Adrenal gland (tissue), 12 donors: ENCODE measurements around the gene OTOS. TPM values are rescaled to one million over a fixed set of nuclear protein-coding genes. Genes with fewer than 3 reads are reported as not detected.

Source experiments
- DNase-seq, 7 donors: peaks; one replicate each; pipeline ENCODE4 v3.0.0-alpha.2; 2019 to 2020
- H3K27ac ChIP-seq, 5 donors: fragments of 200-600 bp; sonication (generic) in 4 of 5; 1 replicate in 3 of 5; 2 replicates in 2 of 5; pipeline versions ENCODE4 v1.5.1 to v1.8.0; 2016 to 2020; ENCODE audit warnings: mild to moderate bottlenecking in 1 of 5
- H3K27me3 ChIP-seq: fragments of 200-600 bp; 2 replicates; pipeline ENCODE4 v1.8.0; 2021
- H3K36me3 ChIP-seq, 2 donors: fragments of 200-600 bp; replicated peaks in 1 of 2; 1 replicate in 1 of 2; 2 replicates in 1 of 2; pipeline versions ENCODE4 v1.5.1 to v1.8.0; 2018 to 2022
- H3K4me1 ChIP-seq, 2 donors: fragments of 200-600 bp; replicated peaks in 1 of 2; 1 replicate in 1 of 2; 2 replicates in 1 of 2; pipeline versions ENCODE4 v1.5.1 to v1.8.0; 2018 to 2021
- H3K4me3 ChIP-seq, 4 donors: fragments of 200-600 bp; sonication (generic) in 3 of 4; one replicate each; pipeline ENCODE4 v1.5.1; 2016 to 2018
- H3K9me3 ChIP-seq, 3 donors: fragments of 200-600 bp; sonication (generic) in 1 of 3; replicated peaks in 1 of 3; 1 replicate in 2 of 3; 2 replicates in 1 of 3; pipeline versions ENCODE4 v1.5.1 to v1.8.0; 2016 to 2021
- CTCF ChIP-seq, 6 experiments: fragments of 450-650 bp in 4 of 6; fragments of 200-600 bp in 2 of 6; sonication (generic) in 1 of 6; IDR thresholded peaks; 1 replicate in 5 of 6; 2 replicates in 1 of 6; pipeline versions ENCODE4 v1.5.1 to v1.8.0; 2016 to 2021; ENCODE audit warnings: antibody characterized with exemption in 6 of 6, mild to moderate bottlenecking in 2 of 6, moderate library complexity in 1 of 6
- POLR2A ChIP-seq, 2 donors: fragments of 450-650 bp; IDR thresholded peaks; one replicate each; pipeline ENCODE4 v1.6.1; 2017; ENCODE audit warnings: antibody characterized with exemption in 2 of 2, mild to moderate bottlenecking in 2 of 2, moderate library complexity in 1 of 2
- WGBS, 4 donors: extraction: QIAGEN DNeasy Blood & Tissue Kit in 2 of 4; methylation state at CpG; one replicate each; pipeline versions ENCODE4 v1.1.5 to v1.1.7; 2013 to 2017; 5-methylcytosine and 5-hydroxymethylcytosine counted together
- intact Hi-C, 2 donors: fragments of 100-400 bp; cut with DNase I; formaldehyde crosslinking; loops; one replicate each; pipeline versions ENCODE4 v1.14.1 to v1.15.0; 2022 to 2023
- polyA plus RNA-seq, 3 donors: library from polyadenylated mRNA; stranded (reverse); fragments of 200-250 nt in 2 of 3; fragments of 350-450 nt in 1 of 3; fragmentation: Illumina TruSeq in 1 of 3; extraction: RNeasy Lipid Tissue Mini Kit (QIAGEN cat#74804) in 1 of 3; gene quantifications; one replicate each; pipeline ENCODE4 v1.2.3, GENCODE V29; 2013 to 2014
- total RNA-seq, 9 donors: library from RNA; depleted of rRNA in 4 of 9; stranded (reverse); fragments of >200 nt in 4 of 9; fragments of 120-200 nt in 1 of 9; fragmentation: NEBNext Ultra II Directional in 1 of 9; extraction: Animal tissue kit (Norgen Biotek cat#: 25700) in 1 of 9; gene quantifications; one replicate each; pipeline versions ENCODE4 v1.1.0 to v1.2.4, GENCODE V29; 2013 to 2023
- donor health status: healthy with polysubstance abuse.
- donor health status: Bipolar disorder and iron deficiency.
- donor health status: DM: yes; HTN: yes; CAD: no.
- donor health status: DM: no; HTN: no; CAD: no.
- donor health status: DM: no; HTN: no; CAD: no.
- donor health status: DM: yes; HTN: yes; CAD: no.

The OTOS gene
- total and polyA plus RNA-seq, 12 donors: not detected

- TF ChIP-seq POLR2A (IDR thresholded peaks at IDR 0.05): no peak
- no peak for TF ChIP-seq CTCF (IDR thresholded peaks at IDR 0.05)
- Histone ChIP-seq H3K4me1 (peaks cover 0 to 3% of the 10 kb centered on the region in 2 donors), H3K27ac (no peak overlapping the region), H3K9me3 (no peaks in the 10 kb centered on the region), H3K27me3 (no peaks in the 10 kb centered on the region), H3K36me3 (no peaks in the 10 kb centered on the region), H3K4me3 (no peak overlapping the region)
- 53 to 64% (median 57%) methylated on average over 3 to 5 of the region's 5 CpGs for WGBS, 4 donors
- DNase-seq: no peak
- intact Hi-C loops: no loop called here
Measured at GRCh38 chr2:240164586-240164985, 24.1 kb upstream of the OTOS start.

GRCh38 chr2:240163844-240164574 lies 23.6 kb upstream of the OTOS start:
- TF ChIP-seq CTCF (IDR thresholded peaks at IDR 0.05) (no peak), POLR2A (IDR thresholded peaks at IDR 0.05) (no peak)
- Histone ChIP-seq H3K9me3 (no peaks in the 10 kb centered on the region), H3K27ac (no peak overlapping the region), H3K4me1 (peaks cover 0 to 6% of the 10 kb centered on the region in 2 donors), H3K36me3 (no peaks in the 10 kb centered on the region), H3K4me3 (no peak overlapping the region), H3K27me3 (no peaks in the 10 kb centered on the region)
- WGBS, 4 donors: 77 to 84% (median 78%) methylated on average over 4 of the region's 4 CpGs
- DNase-seq: no peak
- intact Hi-C loops: no loop called here

GRCh38 chr2:240162939-240163714 lies 22.7 kb upstream of the OTOS start:
- 67 to 75% (median 71%) methylated on average over 16 of the region's 16 CpGs for WGBS, 4 donors
- Histone ChIP-seq H3K27ac (no peak overlapping the region), H3K4me1 (peaks cover 0 to 6% of the 10 kb centered on the region in 2 donors), H3K4me3 (no peak overlapping the region), H3K9me3 (no peaks in the 10 kb centered on the region), H3K27me3 (no peaks in the 10 kb centered on the region), H3K36me3 (no peaks in the 10 kb centered on the region)
- no peak for DNase-seq
- TF ChIP-seq CTCF (IDR thresholded peaks at IDR 0.05): no peak
- no peak for TF ChIP-seq POLR2A (IDR thresholded peaks at IDR 0.05)
- intact Hi-C loops: no loop called here

GRCh38 chr2:240162531-240162930 lies 22.1 kb upstream of the OTOS start:
- Histone ChIP-seq H3K4me1 (peaks cover 0 to 6% of the 10 kb centered on the region in 2 donors), H3K27me3 (no peaks in the 10 kb centered on the region), H3K4me3 (no peak overlapping the region), H3K27ac (no peak overlapping the region), H3K36me3 (no peaks in the 10 kb centered on the region), H3K9me3 (no peaks in the 10 kb centered on the region)
- TF ChIP-seq CTCF (IDR thresholded peaks at IDR 0.05) (no peak), POLR2A (IDR thresholded peaks at IDR 0.05) (no peak)
- intact Hi-C loops: no loop called here
- no peak for DNase-seq
- 74 to 84% (median 83%) methylated on average over 5 to 6 of the region's 6 CpGs for WGBS, 4 donors
